T-helper 1 cell treated with Interleukin-12 subunit alpha and Interleukin-12 subunit beta and Interleukin-4 antibody, amounts not matched to agents 30 ng/mL and 1 ng/mL, for 36 hours (primary cell): ENCODE data around the gene HS6ST1. TPM values are rescaled to one million over a fixed set of nuclear protein-coding genes. Genes with fewer than 3 reads are reported as not detected.

Source experiments
- intact Hi-C: fragments of 100-400 bp; cut with micrococcal nuclease; formaldehyde crosslinking; loops from one replicate; pipeline ENCODE4 v1.15.1; 2024
- total RNA-seq: library from RNA; stranded (reverse); gene quantifications from 2 replicates; pipeline ENCODE4 v1.2.3, GENCODE V29; 2022

The HS6ST1 gene
- total RNA-seq, 1 donor from 2014 or later: 12.4 TPM

DNA sequence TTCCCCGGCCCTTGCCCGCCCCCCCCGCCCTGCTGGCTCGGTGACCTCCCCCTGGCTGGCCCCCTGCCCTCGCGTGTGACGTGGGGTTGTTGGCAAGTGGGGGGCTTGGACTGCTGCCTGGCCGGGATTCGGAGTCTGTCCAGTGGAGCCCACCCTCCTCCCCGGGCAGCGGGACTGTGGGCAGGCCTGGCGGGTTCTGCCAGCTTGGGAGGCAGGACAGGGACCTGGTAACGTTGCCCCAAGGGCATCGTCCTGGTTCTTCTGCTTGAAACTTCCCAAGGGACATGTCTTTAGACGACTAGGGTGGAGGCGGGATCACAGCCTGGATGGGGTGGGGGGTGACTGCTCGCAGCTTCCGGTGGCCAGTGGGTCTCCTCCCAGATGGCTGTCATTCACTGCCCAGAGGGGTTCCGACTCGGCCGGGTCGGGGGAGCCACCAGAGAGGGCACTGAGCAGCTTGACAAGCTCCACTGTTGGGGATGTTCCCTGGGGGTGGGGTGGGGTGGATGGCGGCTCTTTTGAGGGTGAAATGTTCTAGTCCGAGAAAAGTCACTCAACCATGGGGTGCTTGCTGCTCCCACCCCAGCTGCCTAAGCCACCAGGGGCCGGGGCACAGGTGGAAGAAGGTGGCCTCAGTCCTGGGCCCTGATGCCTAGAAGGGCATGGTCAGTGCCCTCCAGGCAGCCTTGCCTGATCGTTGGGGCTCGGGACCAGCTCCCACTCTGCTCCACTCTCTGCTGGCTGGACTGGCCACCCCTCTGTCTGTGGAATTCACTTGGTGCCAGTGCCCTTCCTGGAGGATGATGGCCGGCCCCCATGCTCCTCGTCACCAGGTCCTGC lies 4.3 kb upstream of the HS6ST1 start:
- intact Hi-C loops: loop anchor here (1.0 to 5.0 kb wide), 8 partner anchors 146 to 1526 kb away; partner anchors contain the start of gene UGGT1

DNA sequence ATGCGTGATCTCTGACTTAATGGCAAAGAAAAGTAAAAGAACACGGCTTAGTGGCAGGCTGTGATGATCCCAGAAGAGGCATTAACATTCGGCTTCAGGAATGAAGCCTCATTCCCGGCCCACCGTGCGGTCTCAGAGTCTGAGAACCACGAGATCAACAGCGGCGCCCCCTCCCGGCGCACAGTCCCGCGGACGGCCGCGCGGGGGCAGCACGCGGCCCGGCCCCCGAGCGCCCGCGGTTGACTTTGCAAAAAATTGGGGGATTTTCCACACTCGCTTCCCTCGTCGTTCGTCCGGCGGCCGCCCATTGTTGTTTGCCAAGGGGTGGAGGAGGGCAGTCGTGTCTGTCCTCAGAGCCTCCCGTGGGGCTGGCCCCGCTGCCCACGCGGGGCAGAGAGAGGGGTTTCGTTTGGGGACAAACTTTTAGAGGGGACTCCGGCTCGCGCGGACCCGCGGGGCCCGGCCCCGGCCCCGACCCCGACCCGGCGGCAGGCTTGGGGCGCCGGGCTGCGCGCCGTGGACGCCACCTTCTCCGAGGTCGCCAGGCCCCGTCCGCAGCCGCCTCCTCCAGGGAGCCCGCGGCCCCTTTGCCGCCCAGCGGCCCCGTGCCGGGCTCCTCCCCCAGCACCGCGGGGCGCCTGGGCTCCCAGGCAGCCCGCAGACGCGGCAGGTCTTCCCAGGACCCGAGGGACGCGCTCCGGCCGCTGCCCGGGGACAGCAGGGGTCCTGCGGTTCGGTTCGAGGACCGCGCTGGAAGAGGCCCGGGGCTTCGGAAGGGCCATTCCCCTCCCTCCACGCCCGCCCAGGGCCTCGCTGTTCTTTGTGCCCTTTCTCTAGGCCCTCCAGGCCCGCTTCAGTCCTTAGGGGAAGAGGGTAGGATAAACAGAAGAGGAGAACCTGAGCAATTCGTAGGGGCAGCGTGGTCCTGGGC lies 3.4 kb upstream of the HS6ST1 start:
- intact Hi-C loops: loop anchor here (1.0 to 5.0 kb wide), 10 partner anchors 145 to 1527 kb away; partner anchors contain the start of gene UGGT1

DNA sequence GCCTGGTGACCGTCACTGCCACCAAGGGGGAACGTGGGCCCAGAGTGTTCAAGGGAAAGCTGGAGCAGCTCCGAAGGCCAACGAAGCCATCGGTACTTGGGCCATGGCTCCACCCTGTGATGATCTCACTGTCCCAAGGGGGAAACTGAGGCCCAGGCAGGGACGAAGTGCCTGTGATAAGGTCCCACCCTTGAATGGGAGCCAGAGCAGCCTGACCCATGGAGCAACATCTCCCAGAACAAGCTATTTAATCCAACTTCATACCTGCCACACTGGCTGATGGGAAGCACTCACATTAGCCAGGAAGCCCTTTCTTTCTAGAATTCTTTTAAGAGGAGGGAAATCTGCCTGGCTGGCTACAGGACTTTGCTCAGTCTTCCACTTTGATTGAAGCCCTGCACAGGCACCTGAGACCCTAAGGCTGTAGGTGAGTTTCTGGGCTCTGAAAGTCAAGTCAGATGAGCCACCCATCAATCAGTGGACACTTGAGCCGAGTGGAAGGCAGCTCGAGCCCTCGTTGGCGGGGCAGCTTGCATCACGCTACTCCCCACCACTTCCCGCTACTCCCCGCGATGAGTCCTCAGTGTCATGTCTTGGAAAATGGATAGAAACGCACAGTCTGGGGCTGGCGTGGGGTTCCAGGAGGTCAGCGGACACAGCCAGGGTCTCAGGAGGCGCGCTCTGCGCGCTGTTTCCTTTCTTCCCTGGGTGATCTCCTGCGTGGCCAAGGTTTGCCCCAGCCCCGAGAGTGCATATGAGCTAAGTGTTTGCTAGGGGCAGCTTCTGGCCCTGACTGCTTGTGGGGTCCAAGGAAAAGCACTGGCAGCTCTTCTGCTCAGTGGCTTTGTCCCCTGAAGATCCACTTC lies 2.5 kb upstream of the HS6ST1 start:
- intact Hi-C loops: loop anchor here (2.0 to 5.0 kb wide), 7 partner anchors 144 to 1076 kb away; partner anchors contain the start of gene UGGT1

DNA sequence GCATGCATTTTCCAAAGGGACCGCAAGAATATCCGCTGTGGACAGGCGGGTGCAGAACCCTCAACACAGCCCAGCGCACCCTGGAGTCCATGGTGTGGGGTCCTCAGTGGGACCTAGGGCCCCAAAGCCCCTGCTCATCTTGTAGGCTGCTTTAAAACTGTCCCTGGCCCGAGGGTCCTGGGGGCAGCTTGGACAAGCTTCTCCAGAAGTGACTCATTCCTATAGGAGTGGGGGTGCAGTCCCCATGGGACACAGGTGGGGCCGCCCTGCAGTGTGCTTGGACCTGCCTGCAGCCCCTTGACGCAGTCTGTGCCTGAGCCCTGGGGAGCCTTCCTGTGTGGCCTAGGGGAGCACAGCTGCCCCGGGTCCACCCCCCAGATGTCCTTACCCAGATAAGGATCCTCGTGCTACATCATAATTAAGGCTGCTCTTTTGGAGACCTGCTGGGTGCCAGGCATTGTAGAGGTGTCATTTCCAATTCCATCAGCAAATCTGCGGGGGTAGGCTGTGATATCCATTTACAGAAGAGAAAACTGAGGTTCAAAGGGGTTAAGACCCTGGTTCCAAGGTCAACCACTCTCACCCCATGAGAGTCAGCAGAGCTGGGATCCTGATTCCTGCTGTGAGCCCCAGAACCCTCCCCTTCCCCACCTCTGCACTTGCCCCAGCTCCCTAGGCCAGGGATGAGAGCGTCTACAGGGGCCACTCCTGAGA lies 1.7 kb upstream of the HS6ST1 start:
- intact Hi-C loops: loop anchor here (2.0 to 5.0 kb wide), 7 partner anchors 143 to 1076 kb away; partner anchors contain the start of gene UGGT1

DNA sequence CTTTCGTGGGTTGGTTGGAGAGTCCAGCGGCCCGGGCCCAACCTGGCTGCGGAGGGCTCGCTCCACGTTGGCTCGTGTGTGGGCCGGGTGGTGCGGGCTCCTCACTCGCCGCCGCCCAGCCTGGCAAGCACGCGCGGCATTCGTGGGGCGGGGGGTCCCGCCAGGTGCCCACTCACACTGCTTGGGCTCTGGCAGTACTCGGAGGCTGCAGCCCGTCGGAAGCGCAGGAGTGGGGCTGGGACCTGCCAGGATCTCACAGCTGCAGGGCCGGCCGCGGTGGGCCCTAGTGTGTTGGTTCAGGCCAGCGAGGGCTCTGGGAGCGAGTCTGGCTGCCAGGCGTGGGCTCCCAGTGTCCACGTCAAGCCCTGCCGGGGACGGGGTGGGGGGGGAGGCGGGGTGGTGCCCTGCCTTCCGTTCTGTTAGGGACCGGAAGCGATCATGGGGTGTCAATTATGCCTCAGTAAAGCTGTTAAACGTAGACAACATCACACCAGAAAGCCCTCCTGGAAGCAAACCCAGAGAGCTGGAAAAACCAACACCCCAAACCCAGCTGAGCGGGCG lies 1.0 kb upstream of the HS6ST1 start:
- intact Hi-C loops: loop anchor here (1.0 to 10.0 kb wide), 10 partner anchors 142 to 1662 kb away; partner anchors contain the start of genes GYPC, POLR2D, SAP130 and UGGT1

DNA sequence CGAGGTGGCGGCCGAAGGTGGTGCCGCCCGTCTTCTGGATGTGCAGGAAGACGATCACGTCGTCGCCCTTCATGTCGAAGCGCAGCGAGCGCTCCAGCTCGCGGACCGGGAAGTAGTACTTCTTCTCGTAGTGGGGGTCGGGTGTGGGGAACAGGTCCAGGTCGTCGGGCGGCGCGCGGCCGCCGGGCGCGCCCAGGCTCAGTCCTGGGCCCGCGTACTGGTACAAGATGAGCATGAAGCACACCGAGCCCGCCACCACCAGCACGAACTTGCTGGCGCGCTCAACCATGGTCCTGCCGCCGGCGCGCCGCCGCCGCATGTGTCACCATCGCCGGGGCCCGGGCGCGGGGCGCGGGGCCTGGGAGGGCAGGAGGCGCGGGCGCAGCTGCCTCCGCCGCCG lies 423 bp downstream of the HS6ST1 start:
- intact Hi-C loops: loop anchor here (5.0 to 10.0 kb wide), 2 partner anchors 463 to 1661 kb away; partner anchors contain the start of genes GYPC and POLR2D

DNA sequence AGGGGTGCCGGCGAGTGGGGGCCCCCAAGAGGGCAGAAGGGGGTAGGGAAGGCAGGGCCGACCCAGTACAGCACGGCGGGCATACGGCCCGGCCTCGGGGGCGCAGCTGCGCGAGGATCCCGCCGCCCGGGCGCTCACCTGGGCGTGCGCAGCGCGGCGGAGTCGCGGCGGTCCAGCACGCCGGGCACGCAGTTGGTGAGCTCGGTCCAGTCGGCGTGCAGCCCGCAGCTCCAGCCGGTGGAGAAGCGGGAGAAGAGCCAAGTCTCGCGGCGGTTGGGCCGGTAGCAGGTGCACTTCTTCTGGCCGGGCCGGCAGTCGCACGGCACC lies 806 bp downstream of the HS6ST1 start:
- intact Hi-C loops: loop anchor here (5.0 to 10.0 kb wide), 2 partner anchors 463 to 1661 kb away; partner anchors contain the start of genes GYPC and POLR2D

DNA sequence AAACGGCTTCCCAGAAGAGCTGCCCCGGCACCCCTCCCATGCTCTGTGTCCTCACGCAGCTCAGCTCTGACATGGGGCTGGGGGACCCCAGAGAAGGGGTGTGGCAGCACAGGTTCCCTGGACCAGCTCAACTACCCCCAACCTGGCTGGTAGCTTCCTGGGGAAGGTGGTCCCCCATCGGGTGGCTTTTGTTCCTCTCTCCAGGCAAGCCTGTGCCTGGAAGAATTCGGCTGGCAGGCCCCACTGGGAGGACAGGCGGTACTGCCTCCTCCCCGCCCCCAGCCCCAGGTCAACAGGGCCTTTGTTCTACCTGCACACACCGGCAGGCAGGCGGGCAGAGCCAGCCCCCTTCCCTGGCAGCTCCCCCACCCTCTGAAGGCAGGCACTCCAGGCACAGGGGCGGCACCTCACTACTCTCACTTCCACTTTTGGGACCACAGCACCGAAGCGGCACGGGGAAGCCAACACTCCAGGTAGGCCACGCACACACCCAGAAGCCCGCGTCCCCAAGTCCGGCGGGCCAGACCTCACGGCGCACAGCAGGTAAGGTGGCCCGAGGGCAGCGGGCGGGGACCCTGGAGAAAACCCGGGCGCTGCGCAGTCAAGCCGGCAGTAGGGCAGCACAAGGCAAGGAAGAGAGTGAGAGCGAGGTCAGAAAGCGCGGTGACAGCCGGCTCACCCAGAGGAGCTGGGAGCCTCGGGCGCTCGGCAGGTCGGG lies 1.3 kb downstream of the HS6ST1 start:
- intact Hi-C loops: loop anchor here (5.0 to 10.0 kb wide), 2 partner anchors 463 to 1660 kb away; partner anchors contain the start of genes GYPC and POLR2D

DNA sequence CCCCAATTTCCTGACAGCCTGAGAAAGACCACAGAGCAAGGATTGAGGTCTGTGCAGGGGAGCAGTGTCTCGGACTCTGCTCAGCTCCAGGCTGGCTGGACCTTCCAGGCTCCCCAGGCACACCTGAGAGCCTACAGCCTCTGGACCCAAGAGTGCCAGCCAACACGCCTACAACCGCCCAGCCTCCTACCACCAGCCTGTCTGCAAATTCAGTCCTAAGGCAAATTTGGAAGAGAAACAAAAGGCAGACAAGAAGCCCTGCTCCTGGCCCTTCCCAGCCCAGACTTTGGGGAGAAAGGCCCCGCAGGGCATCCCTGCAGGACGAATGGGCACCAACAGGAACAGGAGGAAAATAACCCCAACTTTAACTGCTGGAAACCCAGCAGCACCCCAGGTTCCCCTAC lies 1.9 kb downstream of the HS6ST1 start:
- intact Hi-C loops: loop anchor here (5.0 to 10.0 kb wide), 2 partner anchors 462 to 1659 kb away; partner anchors contain the start of genes GYPC and POLR2D

DNA sequence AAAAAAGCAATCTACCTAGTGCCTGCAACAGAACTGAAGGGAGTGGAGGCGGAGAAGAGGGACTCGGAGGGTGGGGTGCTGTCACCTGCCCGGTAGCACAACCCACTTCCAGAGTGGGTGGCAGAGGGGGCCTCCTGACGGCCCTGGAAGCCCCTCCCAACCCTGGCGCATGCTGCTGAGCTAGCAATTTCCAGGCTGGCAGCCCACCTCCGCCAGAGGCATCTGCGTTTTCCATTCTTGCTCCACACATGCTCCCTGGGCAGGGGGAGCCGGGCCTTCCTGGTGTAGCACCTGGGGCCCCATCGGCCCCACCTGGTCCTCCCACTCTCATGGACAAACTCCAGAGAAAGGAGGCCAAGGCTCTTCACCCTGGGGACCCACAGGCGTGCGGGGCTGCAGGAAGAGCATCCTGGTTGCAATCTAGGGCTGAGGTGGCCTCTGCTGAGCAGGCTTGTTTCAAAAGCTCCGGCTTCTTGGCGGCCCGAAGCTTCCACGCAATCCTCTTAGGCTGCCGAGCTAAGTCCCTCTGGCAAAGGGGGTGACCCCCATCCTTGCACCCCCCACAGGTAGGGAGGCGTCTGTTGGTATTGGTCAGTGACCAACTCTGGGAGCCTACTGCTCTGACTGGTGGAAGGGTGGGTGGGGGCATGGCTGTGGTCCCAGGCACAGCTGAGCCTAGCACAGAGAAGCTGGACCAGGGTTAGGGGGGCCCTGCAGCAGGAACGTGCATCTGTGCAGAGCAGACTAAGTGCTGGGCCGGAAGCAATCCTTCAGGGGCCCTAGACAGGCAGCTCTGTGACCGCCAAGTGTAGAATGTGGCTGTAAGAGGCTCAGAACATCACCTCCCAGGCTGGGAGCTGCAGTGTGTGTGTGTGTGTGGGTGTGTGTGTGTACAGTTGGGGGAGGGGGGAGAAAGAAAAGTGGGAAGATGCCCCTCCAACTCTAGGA lies 2.6 kb downstream of the HS6ST1 start:
- intact Hi-C loops: loop anchor here (5.0 to 10.0 kb wide), 2 partner anchors 461 to 1659 kb away; partner anchors contain the start of genes GYPC and POLR2D

DNA sequence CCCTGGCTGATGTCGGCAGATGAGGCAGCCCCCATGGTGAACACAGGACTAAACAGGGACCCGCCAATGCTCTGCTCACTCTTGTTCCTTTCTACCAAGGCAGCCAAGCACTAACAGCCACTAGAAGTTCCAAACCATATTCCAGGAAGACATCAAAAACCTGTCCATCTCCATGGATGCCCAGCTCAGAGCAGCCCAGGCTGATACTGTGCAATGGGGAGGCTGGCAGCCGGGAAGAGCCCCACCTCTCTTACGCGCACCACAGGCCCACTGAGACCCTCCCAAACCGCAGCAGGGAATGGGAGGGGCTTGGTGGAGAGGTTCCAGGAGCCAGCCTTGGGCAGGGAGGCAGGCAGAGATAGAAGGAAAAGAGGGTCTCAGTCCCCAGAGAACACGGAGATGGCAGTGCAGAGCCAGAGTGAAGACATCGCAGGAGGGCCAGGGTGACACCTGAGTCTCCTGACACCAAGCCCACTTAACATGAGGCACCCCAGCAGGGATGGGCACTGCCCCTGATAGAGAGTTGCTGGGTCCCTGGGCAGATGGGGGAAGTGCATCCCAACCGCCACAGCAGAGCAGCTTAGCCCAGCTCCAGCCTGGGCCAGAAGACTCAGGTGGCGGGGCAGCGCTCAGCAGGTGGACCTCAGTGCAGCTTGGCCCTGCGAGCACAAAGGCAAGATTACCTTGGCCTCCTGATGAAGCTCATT lies 3.4 kb downstream of the HS6ST1 start:
- intact Hi-C loops: loop anchor here (5.0 to 10.0 kb wide), 2 partner anchors 460 to 1658 kb away; partner anchors contain the start of genes GYPC and POLR2D

DNA sequence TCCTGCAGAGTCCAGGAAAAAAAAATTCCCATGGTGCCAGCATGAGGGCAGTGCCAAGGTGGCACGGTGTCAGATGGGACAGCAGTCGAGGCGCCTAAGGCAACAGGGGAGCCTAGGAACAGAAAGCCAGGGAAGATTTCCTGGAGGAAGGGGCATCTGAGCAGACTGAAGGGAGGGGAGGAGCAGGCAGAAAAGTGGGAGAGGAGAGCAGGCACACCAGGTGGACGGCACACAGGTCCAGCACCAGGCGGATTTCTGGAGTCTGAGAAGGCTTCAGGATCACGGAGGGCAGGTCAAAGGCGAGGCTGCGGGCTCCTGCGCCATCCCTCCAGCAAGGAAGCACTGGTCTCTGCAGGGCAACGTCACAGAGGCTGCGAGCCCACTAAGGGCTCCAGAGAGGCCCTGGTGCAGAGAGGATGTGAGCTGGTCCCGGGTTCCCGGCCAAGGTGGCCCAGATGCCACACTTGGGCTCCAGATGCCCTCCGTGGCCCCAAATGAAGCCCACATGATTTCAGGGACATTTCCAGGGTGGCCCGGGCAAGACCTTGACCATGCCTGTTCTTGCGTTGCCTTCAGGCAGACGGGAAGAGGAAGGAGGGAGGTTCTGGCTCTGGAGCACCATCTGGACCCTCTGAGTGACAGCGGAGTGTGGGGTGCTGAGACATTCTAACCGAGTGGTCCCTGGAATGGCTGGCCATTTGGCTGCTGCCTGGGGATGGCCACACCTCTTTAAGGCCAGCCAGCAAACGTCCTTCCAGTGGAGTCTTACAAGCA lies 4.1 kb downstream of the HS6ST1 start:
- intact Hi-C loops: loop anchor here (5.0 to 10.0 kb wide), 2 partner anchors 460 to 1657 kb away; partner anchors contain the start of genes GYPC and POLR2D

DNA sequence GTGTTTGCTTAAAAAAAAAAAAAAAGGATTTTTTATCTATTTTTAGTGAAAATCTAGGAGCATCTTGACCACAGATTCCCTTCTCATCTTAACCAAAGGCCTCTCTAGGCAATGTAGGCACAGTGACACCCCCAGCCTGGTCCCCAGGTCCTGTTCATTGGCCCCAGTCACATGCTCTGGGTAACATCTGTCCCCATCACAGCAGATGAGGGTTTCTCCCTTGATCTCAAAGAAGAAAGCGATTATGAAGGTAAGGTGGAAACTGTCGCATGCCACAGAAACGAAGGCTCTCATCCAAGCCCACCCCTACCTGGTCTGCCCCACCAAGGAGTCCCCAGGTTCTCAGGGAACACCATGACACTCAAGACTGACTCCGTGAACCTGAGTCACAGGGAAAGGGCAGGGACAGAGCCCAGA lies 4.7 kb downstream of the HS6ST1 start:
- intact Hi-C loops: loop anchor here (10.0 kb wide), 1 partner anchor 459 kb away; the partner anchor contains the start of gene POLR2D

DNA sequence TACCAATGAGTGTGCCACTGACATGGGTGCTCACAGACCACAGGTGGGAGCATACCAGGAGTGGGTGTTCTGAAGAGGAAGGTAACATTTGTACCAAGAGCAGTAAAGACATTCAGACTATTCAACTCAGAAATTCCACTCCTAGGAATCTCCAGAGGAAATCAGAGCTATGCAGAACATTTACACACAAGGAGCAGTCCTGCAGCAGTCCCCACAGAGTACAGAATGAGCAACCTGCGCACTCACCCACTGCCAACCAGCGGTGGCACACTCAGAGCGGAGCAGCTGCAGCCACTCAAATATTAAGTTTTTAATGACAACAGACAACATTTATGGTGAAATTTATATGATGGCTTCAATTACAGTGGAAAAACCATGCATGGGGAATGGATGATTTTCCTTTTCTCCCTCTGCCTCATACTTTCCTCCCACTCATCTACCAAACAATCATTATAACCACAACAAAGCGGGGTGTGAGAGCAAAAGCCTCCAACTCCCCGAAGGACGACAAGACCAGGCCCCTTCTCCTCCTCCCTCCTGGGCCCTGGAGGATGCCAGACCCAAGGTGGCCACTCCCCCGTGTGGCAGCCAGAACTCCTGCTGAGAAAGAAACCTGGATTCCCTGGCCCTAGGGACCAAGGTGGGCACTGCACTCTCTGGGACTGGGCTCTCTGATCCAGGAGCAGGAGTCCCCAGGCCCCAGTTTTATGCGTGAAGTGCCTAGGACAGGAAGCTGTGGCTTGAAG lies 5.4 kb downstream of the HS6ST1 start:
- intact Hi-C loops: loop anchor here (10.0 kb wide), 1 partner anchor 458 kb away; the partner anchor contains the start of gene POLR2D

DNA sequence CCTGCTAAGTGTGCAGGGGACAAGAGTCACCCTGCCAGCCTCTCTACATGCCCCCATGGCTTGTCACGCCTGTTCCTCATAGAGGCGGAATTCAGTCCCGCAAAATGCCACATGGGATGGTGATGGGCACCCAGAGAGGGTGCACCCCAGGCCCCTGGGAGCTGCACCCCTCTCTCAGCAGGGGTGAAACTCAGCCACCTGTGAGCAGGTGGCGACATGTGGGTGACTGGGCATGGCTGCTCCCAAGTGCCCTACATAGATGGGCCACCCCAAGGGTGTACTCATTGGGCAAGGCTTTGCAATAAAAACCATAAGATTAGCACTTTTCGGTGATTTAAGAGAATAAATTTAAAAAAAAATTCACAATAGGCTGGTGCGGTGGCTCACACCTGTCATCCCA lies 6.3 kb downstream of the HS6ST1 start:
- intact Hi-C loops: loop anchor here (10.0 kb wide), 1 partner anchor 458 kb away; the partner anchor contains the start of gene POLR2D
